ENCODE measurements around the gene PUM1.
"Not testable (repeated sequence)": the region's sequence is repeated elsewhere in the genome, so short reads cannot be mapped to it uniquely, and the experiment has no call there.

GRCh38 chr1:30948813-30949486 lies 116.6 kb downstream of the PUM1 start:
- TF ChIP-seq CTCF (IDR thresholded peaks at IDR 0.05; ENCODE audit: poor library complexity); EZH2 (IDR thresholded peaks at IDR 0.05; ENCODE audit: borderline replicate concordance); EZH2phosphoT487 (IDR thresholded peaks at IDR 0.05; ENCODE audit: low read depth, severe bottlenecking, unreplicated experiment): not testable (repeated sequence)
